ENCODE results near the gene C1orf53. TPM values are rescaled to one million over a fixed set of nuclear protein-coding genes. Genes with fewer than 3 reads are reported as not detected.

The C1orf53 gene
- total and polyA plus RNA-seq, 2 experiments from 2014 or later, result 2.7 to 3.8 TPM

DNA sequence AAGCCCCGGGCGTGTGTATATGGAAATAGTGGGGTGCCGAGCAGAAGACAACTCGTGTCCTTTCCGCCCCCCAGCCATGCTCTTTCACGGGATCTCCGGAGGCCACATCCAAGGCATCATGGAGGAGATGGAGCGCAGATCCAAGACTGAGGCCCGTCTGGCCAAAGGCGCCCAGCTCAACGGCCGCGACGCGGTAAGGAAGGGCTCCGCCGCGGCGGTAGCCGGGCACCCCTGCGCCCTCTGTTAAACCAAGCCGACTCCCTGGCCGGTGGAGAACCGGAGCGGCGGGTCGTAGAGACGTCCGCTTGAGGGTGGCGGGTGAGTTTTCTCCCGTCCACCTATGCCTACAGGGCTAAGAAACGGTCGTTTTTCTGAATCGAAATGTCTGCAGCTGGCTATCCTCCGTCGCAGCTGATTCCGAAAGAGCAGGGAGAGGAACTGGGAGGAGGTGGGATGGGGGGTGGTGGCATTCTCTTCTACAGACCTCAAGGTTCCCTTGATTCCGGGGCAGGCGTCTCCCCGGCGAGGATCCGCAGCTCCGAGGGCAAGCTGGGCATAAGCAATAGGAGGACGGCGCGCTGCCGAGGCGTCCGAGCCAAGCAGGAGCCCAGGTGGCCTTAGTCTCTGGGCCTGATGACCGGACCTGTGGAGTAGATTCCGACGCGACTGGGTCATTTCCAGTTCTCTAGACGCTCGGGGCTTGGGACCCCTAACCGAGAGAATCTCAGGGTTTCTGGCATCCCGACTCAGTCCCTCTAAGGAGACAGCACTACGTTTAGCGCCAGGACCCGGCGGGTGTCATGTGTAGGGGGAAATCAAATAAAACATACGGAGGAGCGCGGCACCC is 15.6 kb downstream of the C1orf53 start:
- Histone ChIP-seq H3K4me2 (peak overlapping the region; percentile 92), H3K4me1 (ENCODE audit: insufficient read depth) (peaks cover 59% of the 10 kb centered on the region), H3K9me2 (ENCODE audit: insufficient read depth) (no peaks in the 10 kb centered on the region), H3K79me2 (replicated peaks; ENCODE audit: insufficient read depth) (no peaks in the 10 kb centered on the region), H3K27ac (ENCODE audit: low read depth) (no peak overlapping the region), H3F3A (replicated peaks; ENCODE audit: low read depth) (peaks cover 36% of the 10 kb centered on the region), H4K20me1 (replicated peaks; ENCODE audit: insufficient read depth) (0 out of 2 replicates have a peak, but pooled peaks cover 7% of the 10 kb centered on the region), H3K4me3 (peak overlapping the region; percentile 60), H3K27me3 (ENCODE audit: insufficient read depth) (peaks cover 100% of the 10 kb centered on the region), H2AFZ (peak overlapping the region; percentile 33; the same call in 1 of the 2 replicates), H3K36me3 (ENCODE audit: insufficient read depth) (no peaks in the 10 kb centered on the region)
- Mint-ChIP-seq H3K27ac (no peak overlapping the region), H3K36me3 (ENCODE audit: low read depth) (no peaks in the 10 kb centered on the region; the same call in 2 of the 3 replicates), H3K27me3 (ENCODE audit: insufficient read depth, low read depth, poor library complexity) (peaks cover 100% of the 10 kb centered on the region), H3K4me1 (peaks cover 87% of the 10 kb centered on the region), H3K9me3 (peaks cover 5% of the 10 kb centered on the region), H3K4me3 (peak overlapping the region; percentile 72)
- TF ChIP-seq CTCF (conservative IDR thresholded peaks at IDR 0.05; ENCODE audit: low read depth in 2 of 2), result no peak
- peak; percentile 97 for TF ChIP-seq EZH2 (IDR thresholded peaks at IDR 0.05; ENCODE audit: low read depth, unreplicated experiment)
- peak; percentile 93 for TF ChIP-seq EZH2phosphoT487 (IDR thresholded peaks at IDR 0.05; ENCODE audit: unreplicated experiment)
- no peak for TF ChIP-seq ZNF114 (CRISPR knock-in tag; IDR thresholded peaks at IDR 0.05)
- DNase-seq (ENCODE audit: low spot score), result peak; percentile 60
- ATAC-seq, result peak; percentile 2

- no peaks in the 10 kb centered on the region for H3K36me3 ChIP-seq (ENCODE audit: insufficient read depth)
- DNase-seq (ENCODE audit: low spot score) (no peak), ATAC-seq (no peak)
- Mint-ChIP-seq H3K27me3 (ENCODE audit: insufficient read depth, low read depth, poor library complexity) (peaks cover 96% of the 10 kb centered on the region), H3K4me3 (peak overlapping the region; percentile 72; the same call in 2 of the 3 replicates), H3K9me3 (peaks cover 5% of the 10 kb centered on the region), H3K27ac (no peak overlapping the region), H3K4me1 (peaks cover 83% of the 10 kb centered on the region), H3K36me3 (ENCODE audit: low read depth) (no peaks in the 10 kb centered on the region; the same call in 2 of the 3 replicates)
- H3K79me2 ChIP-seq (replicated peaks; ENCODE audit: insufficient read depth), result no peaks in the 10 kb centered on the region
- H3K4me3 ChIP-seq, result peak overlapping the region; percentile 60
- H3K9me2 ChIP-seq (ENCODE audit: insufficient read depth), result no peaks in the 10 kb centered on the region
- 0 out of 2 replicates have a peak, but pooled peaks cover 7% of the 10 kb centered on the region for H4K20me1 ChIP-seq (replicated peaks; ENCODE audit: insufficient read depth)
- H3F3A ChIP-seq (replicated peaks; ENCODE audit: low read depth), result peaks cover 30% of the 10 kb centered on the region
- H3K27me3 ChIP-seq (ENCODE audit: insufficient read depth), result peaks cover 100% of the 10 kb centered on the region
- TF ChIP-seq, protein P1, sequence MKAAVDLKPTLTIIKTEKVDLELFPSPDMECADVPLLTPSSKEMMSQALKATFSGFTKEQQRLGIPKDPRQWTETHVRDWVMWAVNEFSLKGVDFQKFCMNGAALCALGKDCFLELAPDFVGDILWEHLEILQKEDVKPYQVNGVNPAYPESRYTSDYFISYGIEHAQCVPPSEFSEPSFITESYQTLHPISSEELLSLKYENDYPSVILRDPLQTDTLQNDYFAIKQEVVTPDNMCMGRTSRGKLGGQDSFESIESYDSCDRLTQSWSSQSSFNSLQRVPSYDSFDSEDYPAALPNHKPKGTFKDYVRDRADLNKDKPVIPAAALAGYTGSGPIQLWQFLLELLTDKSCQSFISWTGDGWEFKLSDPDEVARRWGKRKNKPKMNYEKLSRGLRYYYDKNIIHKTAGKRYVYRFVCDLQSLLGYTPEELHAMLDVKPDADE (IDR thresholded peaks at IDR 0.05), result no peak
- TF ChIP-seq EZH2 (IDR thresholded peaks at IDR 0.05; ENCODE audit: low read depth, unreplicated experiment), result peak; percentile 45
- H3K27ac ChIP-seq (ENCODE audit: low read depth), result no peak overlapping the region
- H2AFZ ChIP-seq, result no peak overlapping the region
- H3K4me1 ChIP-seq (ENCODE audit: insufficient read depth), result peaks cover 58% of the 10 kb centered on the region
- peak overlapping the region; percentile 92 for H3K4me2 ChIP-seq
Measured at GRCh38 chr1:197918807-197919345, 16.4 kb downstream of the C1orf53 start.
